GM12878 (cell line): ENCODE data around the gene SORCS1. TPM values are rescaled to one million over a fixed set of nuclear protein-coding genes. Genes with fewer than 3 reads are reported as not detected.
A peak's percentile ranks its signal among the peaks of the same experiment; 100 is the strongest.

Experiments used
- BRCA1 ChIP-seq: IDR thresholded peaks from 2 replicates; pipeline ENCODE4 v1.6.1; 2011; ENCODE audit warnings: low read depth, low read length, improper control_type of control experiment
- EP300 ChIP-seq, 2 experiments: fragments of 150-350 bp in 1 of 2; IDR thresholded peaks; 2 replicates each; pipeline ENCODE4 v1.6.1; 2011 to 2012; ENCODE audit warnings: low read depth in 2 of 2, low read length in 2 of 2, borderline replicate concordance in 1 of 2, improper control_type of control experiment in 1 of 2, inconsistent platforms in 1 of 2; ENCODE audit not compliant: control insufficient read depth in 1 of 2
- ETV6 ChIP-seq, 2 experiments: fragments of 450-650 bp in 1 of 2; IDR thresholded peaks in 1 of 2; conservative IDR thresholded peaks in 1 of 2; 2 replicates each; pipeline ENCODE4 v1.6.1; 2014; ENCODE audit warnings: antibody characterized with exemption in 1 of 2, borderline replicate concordance in 1 of 2, low read depth in 1 of 2, mild to moderate bottlenecking in 1 of 2, moderate library complexity in 1 of 2
- IRF4 ChIP-seq: IDR thresholded peaks from 2 replicates; pipeline ENCODE4 v1.6.1; 2011; ENCODE audit warnings: low read depth, low read length
- MYB ChIP-seq: fragments of 150-350 bp; IDR thresholded peaks from 2 replicates; pipeline ENCODE4 v1.6.1; 2014; ENCODE audit warnings: mild to moderate bottlenecking, low read depth, low read length, borderline replicate concordance
- RAD21 ChIP-seq: IDR thresholded peaks from 2 replicates; pipeline ENCODE4 v1.6.1; 2011; ENCODE audit warnings: mild to moderate bottlenecking, low read depth, low read length, moderate library complexity; ENCODE audit not compliant: insufficient read depth
- SIN3A ChIP-seq: IDR thresholded peaks from 2 replicates; pipeline ENCODE4 v1.6.1; 2012; ENCODE audit warnings: low read depth, low read length, improper control_type of control experiment
- SREBF2 ChIP-seq: IDR thresholded peaks from 2 replicates; pipeline ENCODE4 v1.6.1; 2012; ENCODE audit warnings: mild to moderate bottlenecking, low read length
- TARDBP ChIP-seq: IDR thresholded peaks from 2 replicates; pipeline ENCODE4 v1.6.1; 2016; ENCODE audit warnings: borderline replicate concordance
- ZNF207 ChIP-seq: fragments of 450-650 bp; IDR thresholded peaks from 2 replicates; pipeline ENCODE4 v1.6.1; 2014; ENCODE audit warnings: antibody characterized with exemption, mild to moderate bottlenecking, borderline replicate concordance
- ZNF274 ChIP-seq: IDR thresholded peaks from one replicate; pipeline ENCODE4 v1.8.0; 2011; ENCODE audit not compliant: insufficient read length, insufficient read depth
- polyA plus RNA-seq, 11 experiments: library from polyadenylated mRNA; depleted of rRNA in 4 of 11; unstranded in 6 of 11; stranded (reverse) in 5 of 11; fragments of >200 nt; fragmentation: Nextera tagmentation in 4 of 11; fragmentation: Illumina TruSeq in 1 of 11; extraction: Ambion mirVana in 4 of 11; extraction: Trizol in 1 of 11; gene quantifications; 1 replicate in 1 of 11; 2 replicates in 10 of 11; pipeline versions ENCODE4 v1.2.1 to v1.2.3, GENCODE V29; 2011 to 2016; ENCODE audit warnings: inconsistent platforms in 2 of 11, missing spikeins in 2 of 11, low read depth in 1 of 11
- total RNA-seq, 4 experiments: library from RNA; depleted of rRNA in 3 of 4; stranded (reverse); fragments of >200 nt in 3 of 4; fragmentation: Illumina TruSeq in 1 of 4; extraction: Trizol in 1 of 4; gene quantifications; 2 replicates each; pipeline versions ENCODE4 v1.2.1 to v1.2.3, GENCODE V29; 2013 to 2021
- TF ChIP-seq, protein P1 (sequence below): fragments of 450-650 bp; IDR thresholded peaks from 2 replicates; pipeline ENCODE4 v1.6.1; 2016; ENCODE audit warnings: mild to moderate bottlenecking, moderate library complexity, borderline replicate concordance
- TF ChIP-seq, protein P2 (sequence below): IDR thresholded peaks from 2 replicates; pipeline ENCODE4 v1.6.1; 2011; ENCODE audit warnings: low read depth, mild to moderate bottlenecking, low read length, moderate library complexity, borderline replicate concordance; ENCODE audit errors: extremely low read depth
- TF ChIP-seq, protein P3 (sequence below): fragments of 450-650 bp; IDR thresholded peaks from 2 replicates; pipeline ENCODE4 v1.6.1; 2016; ENCODE audit warnings: mild to moderate bottlenecking
- TF ChIP-seq, protein P4 (sequence below): fragments of 450-650 bp; IDR thresholded peaks from 2 replicates; pipeline ENCODE4 v1.6.1; 2017; ENCODE audit warnings: mild to moderate bottlenecking, low read depth, inconsistent platforms; ENCODE audit not compliant: poor library complexity, severe bottlenecking
- TF ChIP-seq, protein P5 (sequence below): fragments of 150-350 bp; IDR thresholded peaks from 2 replicates; pipeline ENCODE4 v1.6.1; 2016; ENCODE audit warnings: low read depth, low read length

SORCS1 gene
- total and polyA plus RNA-seq, 10 of the 15 experiments (the other 5 are each of a cell fraction or from before 2014, with no cell fraction given) = 0.02 to 9.6 (median 0.06) TPM; not detected in 3

DNA sequence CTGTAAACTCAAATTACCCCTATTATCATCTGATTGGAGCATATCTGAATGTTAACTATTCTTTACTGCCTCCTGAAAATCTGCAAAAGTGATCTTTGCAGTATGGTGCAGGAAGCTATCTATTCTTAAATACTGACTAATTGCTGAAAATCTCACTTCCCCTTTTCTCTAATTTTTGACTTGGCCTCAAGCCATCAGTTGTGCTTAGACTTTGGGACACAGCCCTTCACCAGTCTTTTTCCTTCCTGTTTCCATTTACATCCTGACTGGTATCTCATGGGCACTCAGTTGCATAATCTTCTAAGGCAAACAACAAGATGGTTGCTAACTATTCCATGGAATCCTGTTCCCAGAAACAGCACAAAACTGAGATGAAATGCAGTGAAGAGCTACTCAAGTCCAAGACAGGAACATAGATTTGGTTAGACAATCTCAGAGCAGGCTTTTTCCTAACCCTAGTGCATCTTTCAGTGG lies 228.5 kb downstream of the SORCS1 start (continued):
- TF ChIP-seq, protein P1, sequence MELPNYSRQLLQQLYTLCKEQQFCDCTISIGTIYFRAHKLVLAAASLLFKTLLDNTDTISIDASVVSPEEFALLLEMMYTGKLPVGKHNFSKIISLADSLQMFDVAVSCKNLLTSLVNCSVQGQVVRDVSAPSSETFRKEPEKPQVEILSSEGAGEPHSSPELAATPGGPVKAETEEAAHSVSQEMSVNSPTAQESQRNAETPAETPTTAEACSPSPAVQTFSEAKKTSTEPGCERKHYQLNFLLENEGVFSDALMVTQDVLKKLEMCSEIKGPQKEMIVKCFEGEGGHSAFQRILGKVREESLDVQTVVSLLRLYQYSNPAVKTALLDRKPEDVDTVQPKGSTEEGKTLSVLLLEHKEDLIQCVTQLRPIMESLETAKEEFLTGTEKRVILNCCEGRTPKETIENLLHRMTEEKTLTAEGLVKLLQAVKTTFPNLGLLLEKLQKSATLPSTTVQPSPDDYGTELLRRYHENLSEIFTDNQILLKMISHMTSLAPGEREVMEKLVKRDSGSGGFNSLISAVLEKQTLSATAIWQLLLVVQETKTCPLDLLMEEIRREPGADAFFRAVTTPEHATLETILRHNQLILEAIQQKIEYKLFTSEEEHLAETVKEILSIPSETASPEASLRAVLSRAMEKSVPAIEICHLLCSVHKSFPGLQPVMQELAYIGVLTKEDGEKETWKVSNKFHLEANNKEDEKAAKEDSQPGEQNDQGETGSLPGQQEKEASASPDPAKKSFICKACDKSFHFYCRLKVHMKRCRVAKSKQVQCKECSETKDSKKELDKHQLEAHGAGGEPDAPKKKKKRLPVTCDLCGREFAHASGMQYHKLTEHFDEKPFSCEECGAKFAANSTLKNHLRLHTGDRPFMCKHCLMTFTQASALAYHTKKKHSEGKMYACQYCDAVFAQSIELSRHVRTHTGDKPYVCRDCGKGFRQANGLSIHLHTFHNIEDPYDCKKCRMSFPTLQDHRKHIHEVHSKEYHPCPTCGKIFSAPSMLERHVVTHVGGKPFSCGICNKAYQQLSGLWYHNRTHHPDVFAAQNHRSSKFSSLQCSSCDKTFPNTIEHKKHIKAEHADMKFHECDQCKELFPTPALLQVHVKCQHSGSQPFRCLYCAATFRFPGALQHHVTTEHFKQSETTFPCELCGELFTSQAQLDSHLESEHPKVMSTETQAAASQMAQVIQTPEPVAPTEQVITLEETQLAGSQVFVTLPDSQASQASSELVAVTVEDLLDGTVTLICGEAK = no peak
- TF ChIP-seq ETV6 (conservative IDR thresholded peaks at IDR 0.05 in 1 of 2, IDR thresholded peaks at IDR 0.05 in 1 of 2; ENCODE audit: borderline replicate concordance in 1 of 2, low read depth in 1 of 2) = peak in 1 of 2 experiments; percentile 89; a peak in 2 of 4 replicates
- TF ChIP-seq ZNF274 = no peak
- TF ChIP-seq, protein P2, sequence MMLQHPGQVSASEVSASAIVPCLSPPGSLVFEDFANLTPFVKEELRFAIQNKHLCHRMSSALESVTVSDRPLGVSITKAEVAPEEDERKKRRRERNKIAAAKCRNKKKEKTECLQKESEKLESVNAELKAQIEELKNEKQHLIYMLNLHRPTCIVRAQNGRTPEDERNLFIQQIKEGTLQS = no peak
- TF ChIP-seq, protein P3, sequence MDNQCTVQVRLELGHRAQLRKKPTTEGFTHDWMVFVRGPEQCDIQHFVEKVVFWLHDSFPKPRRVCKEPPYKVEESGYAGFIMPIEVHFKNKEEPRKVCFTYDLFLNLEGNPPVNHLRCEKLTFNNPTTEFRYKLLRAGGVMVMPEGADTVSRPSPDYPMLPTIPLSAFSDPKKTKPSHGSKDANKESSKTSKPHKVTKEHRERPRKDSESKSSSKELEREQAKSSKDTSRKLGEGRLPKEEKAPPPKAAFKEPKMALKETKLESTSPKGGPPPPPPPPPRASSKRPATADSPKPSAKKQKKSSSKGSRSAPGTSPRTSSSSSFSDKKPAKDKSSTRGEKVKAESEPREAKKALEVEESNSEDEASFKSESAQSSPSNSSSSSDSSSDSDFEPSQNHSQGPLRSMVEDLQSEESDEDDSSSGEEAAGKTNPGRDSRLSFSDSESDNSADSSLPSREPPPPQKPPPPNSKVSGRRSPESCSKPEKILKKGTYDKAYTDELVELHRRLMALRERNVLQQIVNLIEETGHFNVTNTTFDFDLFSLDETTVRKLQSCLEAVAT = no peak
- TF ChIP-seq RAD21 = no peak
- TF ChIP-seq BRCA1 = no peak
- peak; percentile 38 to 97; a peak in 3 of 4 replicates for TF ChIP-seq EP300 (IDR thresholded peaks at IDR 0.05; ENCODE audit: borderline replicate concordance in 1 of 2, control insufficient read depth in 1 of 2, low read depth in 2 of 2, low read length in 2 of 2)
- no peak for TF ChIP-seq SREBF2
- no peak for TF ChIP-seq MYB
- no peak for TF ChIP-seq SIN3A
- TF ChIP-seq, protein P4, sequence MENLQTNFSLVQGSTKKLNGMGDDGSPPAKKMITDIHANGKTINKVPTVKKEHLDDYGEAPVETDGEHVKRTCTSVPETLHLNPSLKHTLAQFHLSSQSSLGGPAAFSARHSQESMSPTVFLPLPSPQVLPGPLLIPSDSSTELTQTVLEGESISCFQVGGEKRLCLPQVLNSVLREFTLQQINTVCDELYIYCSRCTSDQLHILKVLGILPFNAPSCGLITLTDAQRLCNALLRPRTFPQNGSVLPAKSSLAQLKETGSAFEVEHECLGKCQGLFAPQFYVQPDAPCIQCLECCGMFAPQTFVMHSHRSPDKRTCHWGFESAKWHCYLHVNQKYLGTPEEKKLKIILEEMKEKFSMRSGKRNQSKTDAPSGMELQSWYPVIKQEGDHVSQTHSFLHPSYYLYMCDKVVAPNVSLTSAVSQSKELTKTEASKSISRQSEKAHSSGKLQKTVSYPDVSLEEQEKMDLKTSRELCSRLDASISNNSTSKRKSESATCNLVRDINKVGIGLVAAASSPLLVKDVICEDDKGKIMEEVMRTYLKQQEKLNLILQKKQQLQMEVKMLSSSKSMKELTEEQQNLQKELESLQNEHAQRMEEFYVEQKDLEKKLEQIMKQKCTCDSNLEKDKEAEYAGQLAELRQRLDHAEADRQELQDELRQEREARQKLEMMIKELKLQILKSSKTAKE = peak; percentile 82
- TF ChIP-seq IRF4 = peak; percentile 87
- TF ChIP-seq, protein P5, sequence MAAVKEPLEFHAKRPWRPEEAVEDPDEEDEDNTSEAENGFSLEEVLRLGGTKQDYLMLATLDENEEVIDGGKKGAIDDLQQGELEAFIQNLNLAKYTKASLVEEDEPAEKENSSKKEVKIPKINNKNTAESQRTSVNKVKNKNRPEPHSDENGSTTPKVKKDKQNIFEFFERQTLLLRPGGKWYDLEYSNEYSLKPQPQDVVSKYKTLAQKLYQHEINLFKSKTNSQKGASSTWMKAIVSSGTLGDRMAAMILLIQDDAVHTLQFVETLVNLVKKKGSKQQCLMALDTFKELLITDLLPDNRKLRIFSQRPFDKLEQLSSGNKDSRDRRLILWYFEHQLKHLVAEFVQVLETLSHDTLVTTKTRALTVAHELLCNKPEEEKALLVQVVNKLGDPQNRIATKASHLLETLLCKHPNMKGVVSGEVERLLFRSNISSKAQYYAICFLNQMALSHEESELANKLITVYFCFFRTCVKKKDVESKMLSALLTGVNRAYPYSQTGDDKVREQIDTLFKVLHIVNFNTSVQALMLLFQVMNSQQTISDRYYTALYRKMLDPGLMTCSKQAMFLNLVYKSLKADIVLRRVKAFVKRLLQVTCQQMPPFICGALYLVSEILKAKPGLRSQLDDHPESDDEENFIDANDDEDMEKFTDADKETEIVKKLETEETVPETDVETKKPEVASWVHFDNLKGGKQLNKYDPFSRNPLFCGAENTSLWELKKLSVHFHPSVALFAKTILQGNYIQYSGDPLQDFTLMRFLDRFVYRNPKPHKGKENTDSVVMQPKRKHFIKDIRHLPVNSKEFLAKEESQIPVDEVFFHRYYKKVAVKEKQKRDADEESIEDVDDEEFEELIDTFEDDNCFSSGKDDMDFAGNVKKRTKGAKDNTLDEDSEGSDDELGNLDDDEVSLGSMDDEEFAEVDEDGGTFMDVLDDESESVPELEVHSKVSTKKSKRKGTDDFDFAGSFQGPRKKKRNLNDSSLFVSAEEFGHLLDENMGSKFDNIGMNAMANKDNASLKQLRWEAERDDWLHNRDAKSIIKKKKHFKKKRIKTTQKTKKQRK = no peak
- TF ChIP-seq TARDBP = no peak; the same call in 1 of the 2 replicates
- TF ChIP-seq ZNF207 = no peak
